CD4-positive, alpha-beta T cell treated with Interleukin-15 for 4 hours (primary cell): ENCODE results near the gene SFT2D3.

Experiments used
- DNase-seq: peaks from one replicate; pipeline ENCODE4 v3.0.0-alpha.2; 2020; ENCODE audit warnings: low spot score

The SFT2D3 gene

DNA sequence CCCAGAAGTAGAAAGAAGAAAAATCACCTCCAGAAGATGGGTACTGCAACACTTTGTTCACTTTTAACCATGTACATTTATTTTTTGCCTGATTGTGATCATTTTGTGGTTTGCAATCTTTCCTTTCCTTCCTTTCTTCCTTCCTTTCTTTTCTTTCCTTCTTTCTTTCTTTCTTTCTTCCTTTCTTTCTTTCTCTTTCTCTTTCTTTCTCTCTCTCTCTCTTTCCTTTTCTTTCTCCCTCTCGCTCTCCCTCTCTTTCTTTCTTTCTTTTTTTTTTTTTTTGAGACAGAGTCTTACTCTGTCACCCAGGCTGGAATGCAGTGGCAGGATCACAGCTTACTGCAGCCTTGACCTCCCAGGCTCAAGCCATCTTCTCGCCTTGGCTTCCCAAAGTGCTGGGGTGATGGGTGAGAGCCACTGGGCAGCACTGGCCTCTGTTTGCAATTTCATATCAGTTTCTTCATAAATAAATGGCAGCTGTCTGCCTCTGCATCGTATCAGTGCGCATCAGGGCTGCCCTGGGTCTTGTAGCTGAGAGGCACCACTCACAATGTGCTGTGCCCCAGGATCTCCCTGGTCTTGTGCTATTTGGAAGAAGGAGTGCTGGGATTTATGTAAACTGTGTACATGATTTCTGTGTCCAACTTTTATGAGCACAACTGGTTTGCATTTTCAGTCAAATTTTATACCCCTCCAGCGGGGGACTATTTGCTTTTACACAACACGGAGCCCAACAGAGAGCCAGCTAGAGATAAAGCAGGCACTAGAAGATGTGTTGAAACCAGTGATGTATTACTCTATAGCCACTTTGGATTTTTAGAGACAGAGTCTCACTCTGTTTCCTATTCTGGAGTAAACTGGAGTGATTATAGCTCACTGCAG lies 19.1 kb upstream of the SFT2D3 start:
- DNase-seq = no peak

GRCh38 chr2:127683056-127683455 lies 18.2 kb upstream of the SFT2D3 start:
- DNase-seq = no peak

DNA sequence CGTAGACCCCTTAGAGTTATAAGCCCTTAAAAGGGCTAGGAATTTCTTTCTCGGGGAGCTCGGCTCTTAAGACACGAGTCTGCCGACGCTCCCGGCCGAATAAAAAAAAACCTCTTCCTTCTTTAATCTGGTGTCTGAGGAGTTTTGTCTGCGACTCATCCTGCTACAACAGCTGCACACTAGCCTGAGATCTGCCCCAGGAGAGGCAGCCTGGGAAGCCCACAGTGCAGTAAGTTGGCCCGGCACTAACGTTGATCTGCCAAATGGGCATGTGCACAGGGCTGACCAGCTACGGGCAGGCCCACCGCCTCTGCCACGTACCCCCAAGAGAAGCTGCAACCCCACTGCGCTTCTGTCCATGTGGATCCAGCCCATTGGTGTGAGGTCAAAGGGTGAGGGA lies 17.5 kb upstream of the SFT2D3 start:
- no peak for DNase-seq

DNA sequence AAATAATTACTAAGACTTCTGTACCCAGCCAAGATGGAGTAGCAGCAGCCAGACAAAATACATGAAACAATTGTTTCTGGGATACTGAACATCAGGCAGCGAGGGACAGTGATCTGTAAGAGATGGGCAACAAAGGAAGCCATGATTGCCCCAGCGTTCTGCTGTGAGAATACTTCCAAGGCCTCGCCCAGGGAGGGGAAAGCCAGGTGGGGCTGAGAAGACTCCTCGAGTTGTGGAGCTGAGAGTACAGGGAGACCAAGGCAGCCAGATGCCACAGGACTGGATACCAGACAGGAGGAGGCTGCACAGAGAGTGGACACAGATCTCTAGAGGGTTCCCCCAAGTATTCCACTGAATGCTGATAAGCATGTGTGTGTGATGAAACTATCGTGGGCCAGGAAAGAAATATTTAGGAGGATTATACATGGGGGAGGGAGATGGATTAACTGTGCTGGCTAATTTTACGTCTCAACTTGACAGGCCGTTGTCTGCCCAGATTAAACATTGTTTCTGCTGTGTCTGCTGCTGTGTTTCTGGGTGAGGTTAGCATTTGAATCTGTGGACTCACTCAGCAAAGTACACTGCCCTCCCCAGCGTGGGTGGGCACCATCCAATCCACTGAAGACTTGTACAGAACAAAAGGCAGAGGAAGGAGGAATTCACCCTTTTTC lies 15.8 kb upstream of the SFT2D3 start:
- DNase-seq = no peak

- no peak for DNase-seq
These were observed 12.9 kb upstream of the SFT2D3 start for GRCh38 chr2:127688405-127688804.

- no peak for DNase-seq
These were observed 10.6 kb upstream of the SFT2D3 start for GRCh38 chr2:127690696-127691095.

DNA sequence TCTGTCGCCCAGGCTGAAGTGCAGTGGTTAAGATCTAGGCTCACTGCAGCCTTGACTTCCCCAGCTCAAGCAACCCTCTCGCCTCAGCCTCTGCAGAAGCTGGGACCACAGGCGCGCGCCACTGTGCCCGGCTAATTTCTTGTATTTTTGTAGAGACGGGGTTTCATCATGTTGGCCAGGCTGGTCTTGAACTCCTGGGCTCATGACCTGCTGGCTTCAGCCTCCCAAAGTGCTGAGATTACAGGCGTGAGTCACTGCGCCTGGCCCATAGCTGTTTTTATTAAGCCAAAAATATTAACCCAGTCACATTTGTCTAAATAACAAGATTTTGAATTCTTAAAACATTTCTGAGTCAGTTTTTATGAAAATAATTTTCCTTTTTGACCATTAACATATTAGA lies 6.3 kb upstream of the SFT2D3 start:
- DNase-seq = no peak

GRCh38 chr2:127695491-127696472 lies 5.5 kb upstream of the SFT2D3 start:
- DNase-seq = peak; percentile 41

- DNase-seq = no peak
These were observed 3.7 kb upstream of the SFT2D3 start for GRCh38 chr2:127697482-127698180.

- DNase-seq = no peak
These were observed 2.5 kb upstream of the SFT2D3 start for GRCh38 chr2:127698553-127699355.

DNA sequence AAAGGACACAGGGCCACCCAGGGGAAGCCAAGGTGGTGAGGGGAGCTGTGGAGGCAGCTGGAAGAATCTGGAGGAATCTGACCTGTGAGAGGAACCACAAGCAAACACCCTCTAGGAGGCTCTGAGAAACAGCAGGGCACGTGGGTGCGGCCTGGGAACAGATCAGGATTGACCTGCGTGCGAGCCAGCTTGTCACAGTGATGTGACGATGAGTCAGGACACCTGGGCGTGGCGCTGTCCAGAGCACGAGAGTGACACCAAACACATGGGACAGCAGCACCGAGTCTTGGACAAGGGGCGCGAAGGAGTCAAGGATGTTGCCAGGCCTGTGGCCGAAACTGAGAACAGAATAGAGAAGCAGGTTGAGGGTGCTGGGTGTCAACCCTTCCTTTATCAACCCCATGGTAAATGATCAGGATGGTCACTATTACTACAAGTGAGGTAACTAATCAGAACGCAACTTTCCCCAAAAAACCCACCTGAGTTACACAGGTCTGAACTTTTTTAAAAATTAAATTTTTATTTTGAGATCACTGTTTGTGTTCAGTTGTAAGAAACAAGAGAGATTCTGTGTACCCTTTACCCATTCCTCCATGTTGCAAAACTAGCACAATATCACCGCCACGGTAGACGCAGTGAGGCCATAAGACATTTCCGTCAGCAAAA lies 637 bp upstream of the SFT2D3 start:
- DNase-seq = peak; percentile 31

- DNase-seq = peak; percentile 82
These were observed 526 bp downstream of the SFT2D3 start for GRCh38 chr2:127701651-127702394.

DNA sequence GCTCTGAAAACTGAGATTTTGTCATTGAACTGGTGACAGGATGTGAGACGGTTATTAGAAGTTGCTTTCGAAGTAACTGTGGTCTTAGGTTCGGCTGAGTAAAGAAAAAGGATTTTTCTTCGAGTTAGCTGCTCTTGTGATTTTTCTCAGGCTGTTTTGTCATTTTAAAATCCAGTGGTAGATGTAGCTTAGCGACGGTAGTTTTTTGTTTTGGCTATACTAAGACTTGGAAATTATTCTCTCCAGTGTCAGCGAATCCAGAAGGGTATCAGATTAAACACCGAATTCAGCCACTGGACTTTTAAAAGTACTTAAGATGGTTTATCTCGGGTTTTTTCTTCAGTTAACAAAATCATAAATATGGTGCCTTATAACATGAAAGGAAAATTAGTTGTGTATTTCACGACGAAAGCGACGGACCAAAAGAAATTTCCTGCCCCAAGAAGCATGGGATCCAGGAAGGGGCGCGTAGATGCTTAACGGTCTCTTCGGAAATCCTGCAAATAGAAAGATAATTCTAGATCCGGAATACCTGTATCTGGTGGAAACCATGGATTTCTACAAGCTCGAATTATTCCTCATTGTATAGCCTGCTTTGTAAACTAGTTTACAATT lies 1.2 kb downstream of the SFT2D3 start:
- no peak for DNase-seq

GRCh38 chr2:127703282-127703681 lies 2.0 kb downstream of the SFT2D3 start:
- DNase-seq = no peak

- no peak for DNase-seq
These were observed 3.5 kb downstream of the SFT2D3 start for GRCh38 chr2:127704641-127705390.

DNA sequence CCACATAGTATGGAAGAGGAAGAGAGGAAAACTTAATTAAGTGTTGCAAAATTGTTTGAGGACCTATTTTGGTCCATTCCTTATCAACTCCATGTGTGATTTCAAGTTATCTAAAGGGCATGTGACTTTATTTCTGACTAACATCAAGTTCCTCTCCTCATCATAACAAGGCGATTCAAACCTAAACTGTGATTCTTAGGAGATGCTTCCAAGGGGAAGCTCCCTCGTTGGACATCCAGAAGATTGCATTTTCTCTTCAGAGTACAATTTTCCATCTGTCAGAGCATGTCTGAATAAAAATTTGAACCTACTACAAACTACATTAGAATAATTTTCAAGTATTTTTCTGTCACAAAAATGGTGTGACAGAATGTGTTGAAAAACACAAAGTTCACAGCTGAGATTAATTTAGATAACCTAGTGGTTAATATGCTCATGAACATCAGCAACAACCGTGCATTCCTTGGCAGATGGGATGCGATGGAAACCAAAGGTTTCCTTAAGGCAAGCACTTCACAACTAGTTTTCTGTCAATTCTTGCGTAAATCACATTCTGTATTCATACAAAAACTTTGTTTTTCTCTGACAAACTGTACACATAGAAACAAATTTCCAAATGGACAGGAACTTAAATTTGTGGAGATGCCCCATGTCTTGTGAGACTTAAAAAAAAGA lies 4.2 kb downstream of the SFT2D3 start:
- DNase-seq = no peak

- no peak for DNase-seq
These were observed 5.1 kb downstream of the SFT2D3 start for GRCh38 chr2:127706215-127706990.
